ENCODE measurements around the gene MTCH2. TPM values are rescaled to one million over a fixed set of nuclear protein-coding genes. Genes with fewer than 3 reads are reported as not detected.

Gene MTCH2
- total RNA-seq, 1 donor, result 88.1 TPM

GRCh38 chr11:47617417-47617809 lies 24.9 kb downstream of the MTCH2 start:
- TF ChIP-seq CTCF (IDR thresholded peaks at IDR 0.05; ENCODE audit: insufficient read depth, low read length), result no peak
- DNase-seq (ENCODE audit: low read depth), result peak; percentile 68
- no peak overlapping the region for H3K4me3 ChIP-seq (ENCODE audit: low read depth, low read length)

- DNase-seq (ENCODE audit: low read depth), result peak; percentile 90
- H3K4me3 ChIP-seq (ENCODE audit: low read depth, low read length), result no peak overlapping the region
- TF ChIP-seq CTCF (IDR thresholded peaks at IDR 0.05; ENCODE audit: insufficient read depth, low read length), result peak; percentile 99
Observed at GRCh38 chr11:47616726-47617416, 25.5 kb downstream of the MTCH2 start.

- no peak for TF ChIP-seq CTCF (IDR thresholded peaks at IDR 0.05; ENCODE audit: insufficient read depth, low read length)
- no peak overlapping the region for H3K4me3 ChIP-seq (ENCODE audit: low read depth, low read length)
- DNase-seq (ENCODE audit: low read depth), result no peak
Observed at GRCh38 chr11:47615249-47615648, 27.1 kb downstream of the MTCH2 start.

DNA sequence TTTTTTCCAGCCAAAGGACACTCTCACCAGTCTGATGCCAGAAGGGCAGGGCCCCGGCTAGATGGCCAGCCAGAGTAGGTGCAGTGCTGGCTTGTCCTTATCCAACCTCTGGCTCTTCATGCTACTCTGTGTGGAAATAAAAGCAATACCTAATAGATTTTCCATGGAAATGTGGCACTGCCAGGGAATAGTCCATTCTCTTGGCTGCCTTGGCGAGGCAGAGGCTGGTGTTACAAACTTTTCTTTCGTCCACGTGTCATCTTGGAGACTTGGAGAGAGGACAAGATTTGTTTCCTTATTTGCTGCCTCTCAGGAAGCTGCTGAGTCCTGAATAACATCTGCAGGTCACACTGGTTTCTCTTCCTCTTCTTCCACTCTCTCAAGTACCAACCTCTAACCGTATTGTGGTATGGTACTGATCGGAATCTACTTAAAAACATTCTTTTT lies 31.0 kb downstream of the MTCH2 start:
- DNase-seq (ENCODE audit: low read depth), result no peak
- TF ChIP-seq CTCF (IDR thresholded peaks at IDR 0.05; ENCODE audit: insufficient read depth, low read length), result no peak
- H3K4me3 ChIP-seq (ENCODE audit: low read depth, low read length), result no peak overlapping the region

DNA sequence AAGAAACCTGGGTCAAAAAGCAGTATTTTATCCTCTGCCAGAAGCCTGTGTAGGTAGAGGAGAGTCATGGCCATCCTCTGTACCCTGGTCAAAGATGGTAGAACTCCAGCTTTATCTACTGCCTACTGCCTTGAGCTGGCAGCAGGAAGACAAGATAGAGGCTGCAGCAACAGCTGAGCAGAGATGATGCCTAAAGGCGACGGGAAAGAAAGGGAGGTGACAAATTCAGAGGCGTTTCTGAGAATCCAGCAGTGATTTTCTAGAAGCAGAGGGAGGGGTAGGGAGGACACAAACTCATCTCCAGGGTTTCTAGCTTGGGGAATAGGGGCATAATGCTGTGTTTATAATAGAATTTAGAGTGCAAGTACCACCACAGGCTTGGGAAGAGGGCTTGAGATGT lies 32.7 kb downstream of the MTCH2 start:
- DNase-seq (ENCODE audit: low read depth), result no peak
- no peak overlapping the region for H3K4me3 ChIP-seq (ENCODE audit: low read depth, low read length)
- TF ChIP-seq CTCF (IDR thresholded peaks at IDR 0.05; ENCODE audit: insufficient read depth, low read length), result no peak

DNA sequence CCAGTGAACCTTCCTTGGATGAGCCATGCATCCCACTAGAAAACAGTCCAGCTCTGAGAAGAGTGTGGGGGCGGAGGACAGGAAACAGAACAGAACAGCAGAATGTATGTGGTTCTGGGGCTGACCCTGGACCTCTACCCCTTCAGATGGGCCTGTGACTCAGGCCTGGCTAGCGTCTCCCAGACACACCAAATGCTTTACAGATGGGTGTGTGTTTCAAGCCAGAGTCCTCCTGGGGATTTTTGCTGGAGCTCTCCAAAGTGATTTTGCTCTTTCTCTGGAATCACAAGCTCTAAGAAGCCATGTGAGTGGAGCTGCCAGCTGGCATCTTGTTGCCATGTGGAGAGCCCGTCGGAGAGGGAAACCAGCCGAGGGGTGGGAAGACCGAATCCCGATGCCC lies 35.0 kb downstream of the MTCH2 start:
- no peak for TF ChIP-seq CTCF (IDR thresholded peaks at IDR 0.05; ENCODE audit: insufficient read depth, low read length)
- H3K4me3 ChIP-seq (ENCODE audit: low read depth, low read length), result no peak overlapping the region
- DNase-seq (ENCODE audit: low read depth), result peak; percentile 97

- peak; percentile 58 for DNase-seq (ENCODE audit: low read depth)
- no peak for TF ChIP-seq CTCF (IDR thresholded peaks at IDR 0.05; ENCODE audit: insufficient read depth, low read length)
Observed at GRCh38 chr11:47606731-47607130, 35.6 kb downstream of the MTCH2 start.

More at GRCh38 chr11:47606731-47607130, 35.6 kb downstream of the MTCH2 start:
- H3K4me3 ChIP-seq (ENCODE audit: low read depth, low read length), result no peak overlapping the region
